SU-DHL-6 (cell line): ENCODE data around the gene PPP2R2B.

Source experiments
- CTCF ChIP-seq: fragments of 200-600 bp; sonication (generic); IDR thresholded peaks from one replicate; pipeline ENCODE4 v1.5.1; 2017; ENCODE audit warnings: antibody characterized with exemption, mild to moderate bottlenecking, low read length, moderate library complexity; ENCODE audit not compliant: insufficient read depth, poor library complexity, severe bottlenecking
- EZH2phosphoT487 ChIP-seq: fragments of 200-600 bp; sonication (generic), shearing (Covaris generic); conservative IDR thresholded peaks from 2 replicates; pipeline ENCODE4 v1.6.1; 2018; ENCODE audit warnings: mild to moderate bottlenecking, antibody characterized with exemption, low read length, moderate library complexity, mixed read lengths

GRCh38 chr5:146909255-146910068 is 30.9 kb upstream of the PPP2R2B start:
- TF ChIP-seq CTCF (no peak), EZH2phosphoT487 (no peak)
